Hepatocyte (in vitro differentiated cells): ENCODE data around the gene ST6GALNAC5.

ENCODE experiments used
- EZH2 ChIP-seq: fragments of 200-600 bp; sonication (generic); IDR thresholded peaks from 2 replicates; pipeline ENCODE4 v1.6.1; 2016; ENCODE audit warnings: antibody characterized with exemption, mild to moderate bottlenecking, borderline replicate concordance
- EZH2phosphoT487 ChIP-seq: fragments of 200-600 bp; sonication (generic); IDR thresholded peaks from one replicate; pipeline ENCODE4 v1.6.1; 2018; ENCODE audit warnings: antibody characterized with exemption, mild to moderate bottlenecking, low read depth, moderate library complexity; ENCODE audit not compliant: unreplicated experiment, severe bottlenecking
- TF ChIP-seq, protein P1 (sequence below): fragments of 200-600 bp; sonication (generic); IDR thresholded peaks from 2 replicates; pipeline ENCODE4 v1.5.1; 2016; ENCODE audit warnings: antibody characterized with exemption, mild to moderate bottlenecking; ENCODE audit not compliant: poor library complexity

DNA sequence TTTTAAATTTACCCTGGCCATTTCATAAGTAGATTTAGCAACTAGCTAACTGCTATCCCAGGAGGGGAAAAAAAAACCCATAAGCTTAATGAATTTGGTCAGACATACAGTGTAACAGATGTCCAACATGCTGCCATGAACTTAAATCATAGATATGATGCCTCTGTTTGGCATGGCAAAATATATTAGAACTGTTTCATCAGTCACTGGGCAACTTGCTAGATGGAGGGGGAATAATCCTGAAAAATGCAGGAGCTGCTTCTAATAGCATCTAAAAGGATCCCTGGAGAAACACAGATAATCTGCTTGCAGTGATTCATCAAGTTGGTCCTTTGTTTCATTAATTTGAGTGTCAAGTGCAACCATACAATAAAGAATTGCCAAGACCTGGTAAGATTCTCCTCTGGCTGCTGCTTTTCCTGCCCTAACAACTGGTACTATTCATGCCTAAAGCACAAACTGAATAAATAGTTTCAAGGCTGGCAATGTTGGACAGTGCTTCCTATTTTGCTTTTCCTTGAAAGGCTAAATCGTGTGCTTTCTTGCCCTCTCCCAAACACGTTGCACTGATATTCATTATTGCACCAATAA lies 1.5 kb upstream of the ST6GALNAC5 start:
- TF ChIP-seq, protein P1, sequence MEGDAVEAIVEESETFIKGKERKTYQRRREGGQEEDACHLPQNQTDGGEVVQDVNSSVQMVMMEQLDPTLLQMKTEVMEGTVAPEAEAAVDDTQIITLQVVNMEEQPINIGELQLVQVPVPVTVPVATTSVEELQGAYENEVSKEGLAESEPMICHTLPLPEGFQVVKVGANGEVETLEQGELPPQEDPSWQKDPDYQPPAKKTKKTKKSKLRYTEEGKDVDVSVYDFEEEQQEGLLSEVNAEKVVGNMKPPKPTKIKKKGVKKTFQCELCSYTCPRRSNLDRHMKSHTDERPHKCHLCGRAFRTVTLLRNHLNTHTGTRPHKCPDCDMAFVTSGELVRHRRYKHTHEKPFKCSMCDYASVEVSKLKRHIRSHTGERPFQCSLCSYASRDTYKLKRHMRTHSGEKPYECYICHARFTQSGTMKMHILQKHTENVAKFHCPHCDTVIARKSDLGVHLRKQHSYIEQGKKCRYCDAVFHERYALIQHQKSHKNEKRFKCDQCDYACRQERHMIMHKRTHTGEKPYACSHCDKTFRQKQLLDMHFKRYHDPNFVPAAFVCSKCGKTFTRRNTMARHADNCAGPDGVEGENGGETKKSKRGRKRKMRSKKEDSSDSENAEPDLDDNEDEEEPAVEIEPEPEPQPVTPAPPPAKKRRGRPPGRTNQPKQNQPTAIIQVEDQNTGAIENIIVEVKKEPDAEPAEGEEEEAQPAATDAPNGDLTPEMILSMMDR, result no peak
- TF ChIP-seq EZH2 (no peak), EZH2phosphoT487 (no peak)
